KMS-11 (cell line): ENCODE measurements around the gene ZNF587.
A peak's percentile ranks its signal among the peaks of the same experiment; 100 is the strongest.
"Not testable (repeated sequence)": the region's sequence is repeated elsewhere in the genome, so short reads cannot be mapped to it uniquely, and the experiment has no call there.

Experiments used
- H2AFZ ChIP-seq: fragments of 200-600 bp; sonication (generic); 2 replicates; pipeline ENCODE4 v1.6.1; 2016; ENCODE audit warnings: antibody characterized with exemption, mixed run types, low read depth
- H3K27ac ChIP-seq: fragments of 200-600 bp; sonication (generic); 2 replicates; pipeline ENCODE4 v1.6.1; 2016; ENCODE audit warnings: mild to moderate bottlenecking, mixed run types
- H3K27me3 ChIP-seq: fragments of 200-600 bp; sonication (generic); 2 replicates; pipeline ENCODE4 v1.6.1; 2017; ENCODE audit warnings: mild to moderate bottlenecking, low read depth, mixed run types, moderate library complexity; ENCODE audit not compliant: insufficient read depth
- H3K36me3 ChIP-seq: fragments of 200-600 bp; sonication (generic); 2 replicates; pipeline ENCODE4 v1.6.1; 2017; ENCODE audit warnings: mild to moderate bottlenecking, mixed run types; ENCODE audit not compliant: insufficient read depth
- H3K4me1 ChIP-seq: fragments of 200-600 bp; sonication (generic); 2 replicates; pipeline ENCODE4 v1.6.1; 2016; ENCODE audit warnings: mild to moderate bottlenecking, low read depth, mixed run types; ENCODE audit not compliant: poor library complexity, severe bottlenecking
- H3K4me2 ChIP-seq: fragments of 200-600 bp; sonication (generic); 2 replicates; pipeline ENCODE4 v1.7.0; 2016; ENCODE audit warnings: mild to moderate bottlenecking, mixed run types
- H3K4me3 ChIP-seq: fragments of 200-600 bp; sonication (generic); IDR thresholded peaks from 2 replicates; pipeline ENCODE4 v1.6.1; 2017; ENCODE audit warnings: low read depth, low read length, mixed read lengths; ENCODE audit not compliant: insufficient read depth
- H3K79me2 ChIP-seq: fragments of 200-600 bp; sonication (generic); 2 replicates; pipeline ENCODE4 v1.6.1; 2016; ENCODE audit warnings: low read depth, mixed run types; ENCODE audit not compliant: insufficient read depth
- H3K9ac ChIP-seq: fragments of 200-600 bp; sonication (generic); 2 replicates; pipeline ENCODE4 v1.6.1; 2016; ENCODE audit warnings: mild to moderate bottlenecking, mixed run types
- H4K20me1 ChIP-seq: fragments of 200-600 bp; sonication (generic); 2 replicates; pipeline ENCODE4 v1.6.1; 2016; ENCODE audit warnings: mild to moderate bottlenecking, mixed run types; ENCODE audit not compliant: insufficient read depth
- CTCF ChIP-seq: fragments of 200-600 bp; sonication (generic); conservative IDR thresholded peaks from 2 replicates; pipeline ENCODE4 v1.6.1; 2017; ENCODE audit warnings: low read depth, mild to moderate bottlenecking, antibody characterized with exemption, low read length, moderate library complexity, mixed read lengths

Gene ZNF587

DNA sequence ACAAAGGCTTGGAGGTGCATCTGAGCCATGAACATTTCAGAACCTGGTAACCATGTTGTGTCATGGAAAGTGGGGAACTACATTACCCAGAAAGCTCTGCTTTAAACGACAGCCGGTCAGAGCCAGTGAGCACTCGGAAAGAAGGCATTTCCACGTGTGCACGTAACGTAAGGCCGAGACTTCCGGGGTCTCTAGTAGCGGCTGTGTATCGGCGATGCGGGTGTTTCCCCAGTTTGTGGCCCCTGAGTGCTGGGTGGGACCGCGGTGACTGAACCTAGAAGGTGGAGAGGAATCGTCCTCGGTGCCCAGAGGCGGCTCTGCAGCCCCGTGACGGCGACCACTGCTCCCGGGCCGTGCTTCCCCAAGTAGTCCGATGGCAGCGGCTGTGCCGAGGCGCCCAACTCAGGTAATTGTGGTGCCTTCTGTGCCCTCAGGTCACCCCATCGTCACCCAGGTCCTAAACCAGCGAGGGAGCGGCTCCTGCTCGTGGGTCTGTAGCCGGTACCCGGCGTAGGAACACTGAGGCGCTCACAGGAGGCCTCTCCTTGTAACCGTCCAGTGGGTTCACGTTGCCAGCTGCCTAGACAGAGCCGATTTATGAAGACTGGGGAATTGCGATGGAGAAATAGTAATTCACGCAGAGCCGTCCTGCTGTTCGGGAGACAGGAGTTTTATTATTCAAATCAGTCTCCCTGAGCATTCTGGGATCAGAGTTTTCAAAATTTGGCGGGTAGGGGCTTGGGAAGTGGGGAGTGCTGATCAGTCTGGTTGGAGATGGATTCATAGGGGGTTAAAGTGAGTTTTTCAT is at the start of gene ZNF587:
ZNF587 (plus strand) TSS at position 194 of the 808 bp plus-strand sequence; CDS start at position 374, 180 bp downstream.
- Histone ChIP-seq H3K27ac (peak within 1 kb of the TSS; percentile 61), H3K4me3 (peak within 1 kb of the TSS; percentile 50), H3K79me2 (peaks cover 31% of the 10 kb centered on the region), H3K9ac (peak within 1 kb of the TSS; percentile 88), H2AFZ (peak within 1 kb of the TSS; percentile 53; the same call in 1 of the 2 replicates), H3K4me2 (peak within 1 kb of the TSS; percentile 91)
- H4K20me1 ChIP-seq, H3K4me1 ChIP-seq, H3K36me3 ChIP-seq, H3K27me3 ChIP-seq: not testable (repeated sequence)

DNA sequence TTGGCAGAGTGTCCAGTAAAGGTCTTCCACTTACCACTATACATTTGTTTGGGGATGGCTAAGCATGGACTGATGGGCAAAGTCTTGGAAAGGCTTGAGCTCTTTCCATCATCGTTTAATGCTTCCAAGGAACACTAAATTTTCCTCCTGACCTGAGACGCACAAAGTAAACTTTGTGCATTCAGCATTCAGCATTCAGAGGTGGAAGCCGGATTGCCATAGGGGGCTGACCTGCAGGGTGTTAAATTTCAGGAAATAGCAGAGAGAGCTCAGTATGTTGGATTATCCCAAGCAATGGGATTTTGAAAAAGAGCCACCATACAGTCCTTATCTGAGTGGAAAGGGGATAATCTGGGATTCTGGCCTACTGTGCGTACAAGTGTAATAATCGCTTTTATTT is 49.0 kb upstream of the ZNF587 start:
- no peaks in the 10 kb centered on the region for H3K79me2 ChIP-seq
- H3K36me3 ChIP-seq = no peaks in the 10 kb centered on the region
- no peaks in the 10 kb centered on the region for H4K20me1 ChIP-seq
- no peak overlapping the region for H3K4me2 ChIP-seq
- H3K4me3 ChIP-seq = no peak overlapping the region
- TF ChIP-seq CTCF = no peak
- no peak overlapping the region for H3K9ac ChIP-seq
- H2AFZ ChIP-seq = no peak overlapping the region
- H3K27ac ChIP-seq = no peak overlapping the region
- no peaks in the 10 kb centered on the region for H3K4me1 ChIP-seq
- no peaks in the 10 kb centered on the region for H3K27me3 ChIP-seq

- Histone ChIP-seq H3K27ac (no peak overlapping the region), H3K36me3 (no peaks in the 10 kb centered on the region), H2AFZ (no peak overlapping the region), H3K4me1 (no peaks in the 10 kb centered on the region), H3K79me2 (no peaks in the 10 kb centered on the region), H3K4me2 (no peak overlapping the region), H3K4me3 (no peak overlapping the region), H4K20me1 (no peaks in the 10 kb centered on the region), H3K9ac (no peak overlapping the region), H3K27me3 (no peaks in the 10 kb centered on the region)
- TF ChIP-seq CTCF = no peak
Observed at GRCh38 chr19:57802269-57802668, 47.4 kb upstream of the ZNF587 start.

GRCh38 chr19:57803265-57803593 is 46.4 kb upstream of the ZNF587 start:
- no peak overlapping the region for H3K4me3 ChIP-seq
- H4K20me1 ChIP-seq = no peaks in the 10 kb centered on the region
- H3K27ac ChIP-seq = no peak overlapping the region
- H2AFZ ChIP-seq = no peak overlapping the region
- H3K36me3 ChIP-seq = no peaks in the 10 kb centered on the region
- H3K27me3 ChIP-seq = no peaks in the 10 kb centered on the region
- no peak overlapping the region for H3K4me2 ChIP-seq
- H3K79me2 ChIP-seq = no peaks in the 10 kb centered on the region
- TF ChIP-seq CTCF = no peak
- no peaks in the 10 kb centered on the region for H3K4me1 ChIP-seq
- H3K9ac ChIP-seq = no peak overlapping the region

DNA sequence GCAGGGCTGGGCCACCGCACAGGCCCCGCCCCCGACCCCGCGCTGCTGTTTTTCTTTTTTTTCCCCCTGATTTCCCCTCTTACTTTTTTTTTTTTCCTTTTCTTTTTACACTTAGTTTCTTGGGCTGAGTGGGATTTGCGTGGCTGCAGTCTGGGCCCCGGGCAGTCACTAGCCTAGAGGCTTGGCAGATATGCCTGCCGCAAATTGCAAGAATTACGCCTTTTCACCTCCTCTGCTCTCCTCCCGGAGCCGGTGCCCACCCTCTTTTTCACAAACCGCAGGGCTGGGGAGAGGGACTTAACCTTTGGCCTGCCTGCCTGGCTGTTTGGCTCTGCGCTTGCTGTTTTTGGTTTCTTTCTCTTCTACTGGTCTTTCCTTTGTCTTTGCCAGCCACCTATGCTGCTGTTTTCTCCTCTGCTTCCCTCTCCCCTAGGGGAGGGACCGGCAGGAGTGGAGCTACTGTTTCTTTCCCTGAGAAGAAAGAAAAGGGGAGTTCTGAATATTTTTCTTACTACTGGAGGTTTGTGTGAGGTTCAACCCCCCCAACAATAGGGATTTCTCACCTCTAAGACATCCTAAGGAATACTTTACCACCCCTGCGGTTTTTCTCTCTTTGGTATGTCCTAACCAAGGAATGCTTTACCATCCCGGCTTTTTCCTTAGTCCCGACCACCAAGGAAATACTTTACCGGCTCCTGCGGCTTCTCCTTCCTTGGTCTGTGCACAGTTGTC is 45.9 kb upstream of the ZNF587 start:
- Histone ChIP-seq H3K4me3 (no peak overlapping the region), H4K20me1 (no peaks in the 10 kb centered on the region), H3K9ac (no peak overlapping the region), H3K4me1 (no peaks in the 10 kb centered on the region), H3K4me2 (no peak overlapping the region), H3K27me3 (no peaks in the 10 kb centered on the region), H2AFZ (no peak overlapping the region), H3K27ac (no peak overlapping the region), H3K79me2 (no peaks in the 10 kb centered on the region), H3K36me3 (no peaks in the 10 kb centered on the region)
- TF ChIP-seq CTCF = no peak
